Measurements from ENCODE around the gene RGS17.
A peak's percentile ranks its signal among the peaks of the same experiment; 100 is the strongest.
"Not testable (repeated sequence)": the region's sequence is repeated elsewhere in the genome, so short reads cannot be mapped to it uniquely, and the experiment has no call there.

The RGS17 gene

GRCh38 chr6:152981989-152982903, 148.8 kb downstream of the RGS17 start:
- no peak for DNase-seq

GRCh38 chr6:152981219-152981618, 149.9 kb downstream of the RGS17 start:
- DNase-seq = no peak

GRCh38 chr6:152980656-152981055, 150.4 kb downstream of the RGS17 start:
- DNase-seq = no peak

GRCh38 chr6:152979116-152979515, 152.0 kb downstream of the RGS17 start:
- DNase-seq = no peak

- DNase-seq = no peak
Measured at GRCh38 chr6:152978058-152978457, 153.0 kb downstream of the RGS17 start.

- no peak for DNase-seq
Measured at GRCh38 chr6:152977556-152977955, 153.5 kb downstream of the RGS17 start.

- no peak for DNase-seq
Measured at GRCh38 chr6:152976749-152977148, 154.3 kb downstream of the RGS17 start.

GRCh38 chr6:152975204-152975915, 155.7 kb downstream of the RGS17 start:
- peak; percentile 49 for DNase-seq

GRCh38 chr6:152973916-152974315, 157.2 kb downstream of the RGS17 start:
- no peak for DNase-seq

GRCh38 chr6:152969688-152970418, 161.2 kb downstream of the RGS17 start:
- DNase-seq = no peak

GRCh38 chr6:152966168-152966894, 164.8 kb downstream of the RGS17 start:
- not testable (repeated sequence) for DNase-seq

GRCh38 chr6:152959333-152959732, 171.7 kb downstream of the RGS17 start:
- DNase-seq = no peak

- no peak for DNase-seq
Measured at GRCh38 chr6:152957796-152958195, 173.3 kb downstream of the RGS17 start.
